HepG2 (cell line): ENCODE data around the gene MAVS. TPM values are rescaled to one million over a fixed set of nuclear protein-coding genes. Genes with fewer than 3 reads are reported as not detected.

ENCODE experiments used
- ATAC-seq: fragments of 200-7000 bp; cut with Tn5 transposase; 3 replicates; pipeline ENCODE4 v1.9.1; 2020; ENCODE audit warnings: mild to moderate bottlenecking, moderate library complexity
- BruUV-seq: library from RNA; stranded (reverse); fragments of 400-500 nt; replicated peaks from 2 replicates; lab custom pipeline; 2021; lab: Mats Ljungman, UMichigan
- CTCF ChIA-PET: fragments of 300-600 bp; formaldehyde crosslinking; extraction: SDS; loops from one replicate; lab custom pipeline; 2021; ENCODE audit warnings: low total read pairs, inconsistent platforms, low intra/inter-chr PET ratio; lab: Yijun Ruan, JAX
- POLR2A ChIA-PET: fragments of 350-600 bp; sonication (Branson Sonifier 250); formaldehyde crosslinking; loops from one replicate; lab custom pipeline; 2020; ENCODE audit warnings: antibody characterized with exemption, inconsistent platforms; lab: Yijun Ruan, JAX
- DNase-seq: peaks from one replicate; pipeline ENCODE4 v3.0.0-alpha.2; 2015; ENCODE audit warnings: low spot score
- FAIRE-seq: peaks from 3 replicates; lab custom pipeline; 2011; peaks lifted over from hg19 to GRCh38; lab: Jason Lieb, UNC
- H2AFZ ChIP-seq: one replicate; pipeline ENCODE4 v1.6.1; 2011; ENCODE audit warnings: low read length, inconsistent platforms
- H3K27ac ChIP-seq: fragments of 300-600 bp; 3 replicates; pipeline ENCODE4 v1.8.0; 2011; ENCODE audit warnings: mixed run types, mild to moderate bottlenecking, mixed read lengths, low read length, inconsistent platforms; ENCODE audit not compliant: insufficient read depth; ENCODE audit errors: extremely low read length
- H3K27me3 ChIP-seq, 2 experiments: fragments of 200-600 bp in 1 of 2; 2 replicates in 1 of 2; 3 replicates in 1 of 2; pipeline versions ENCODE4 v1.6.0 to v1.8.0; 2011; ENCODE audit warnings: low read length in 2 of 2, mild to moderate bottlenecking in 2 of 2, moderate library complexity in 2 of 2, inconsistent platforms in 1 of 2; ENCODE audit not compliant: insufficient read depth in 2 of 2, control insufficient read depth in 1 of 2
- H3K36me3 ChIP-seq, 2 experiments: fragments of 200-600 bp in 1 of 2; replicated peaks in 1 of 2; 2 replicates in 1 of 2; 3 replicates in 1 of 2; pipeline versions ENCODE4 v1.5.1 to v1.8.0; 2011; ENCODE audit warnings: low read length in 2 of 2, inconsistent platforms in 1 of 2; ENCODE audit not compliant: insufficient read depth in 2 of 2, control insufficient read depth in 1 of 2
- H3K4me1 ChIP-seq: 2 replicates; pipeline ENCODE4 v1.5.1; 2012; ENCODE audit warnings: low read length, inconsistent platforms; ENCODE audit not compliant: insufficient read depth
- H3K4me2 ChIP-seq: 2 replicates; pipeline ENCODE4 v1.6.0; 2011; ENCODE audit warnings: low read depth, low read length, inconsistent platforms
- H3K4me3 ChIP-seq, 3 experiments: fragments of 200-600 bp in 1 of 3; sonication (generic), shearing (Covaris generic) in 1 of 3; replicated peaks in 1 of 3; 2 replicates each; pipeline ENCODE4 v1.5.1; 2011 to 2016; ENCODE audit warnings: low read length in 3 of 3, inconsistent platforms in 2 of 3, low read depth in 2 of 3, mild to moderate bottlenecking in 2 of 3, control low read depth in 1 of 3, mixed read lengths in 1 of 3; ENCODE audit not compliant: insufficient read depth in 1 of 3
- H3K79me2 ChIP-seq: one replicate; pipeline ENCODE4 v1.6.1; 2011; ENCODE audit warnings: low read length, inconsistent platforms; ENCODE audit not compliant: insufficient read depth
- H3K9ac ChIP-seq: 2 replicates; pipeline ENCODE4 v1.6.0; 2011; ENCODE audit warnings: mild to moderate bottlenecking, low read depth, low read length, inconsistent platforms; ENCODE audit not compliant: insufficient read depth
- H3K9me3 ChIP-seq: 2 replicates; pipeline ENCODE4 v1.5.1; 2012; ENCODE audit warnings: mild to moderate bottlenecking, low read length
- H4K20me1 ChIP-seq: 2 replicates; pipeline ENCODE4 v1.6.0; 2011; ENCODE audit warnings: inconsistent platforms, mild to moderate bottlenecking, low read length, moderate library complexity; ENCODE audit not compliant: insufficient read depth
- FOXJ3 ChIP-seq: sonication (generic); formaldehyde crosslinking; IDR thresholded peaks from 2 replicates; pipeline ENCODE4 v1.4.0; 2020; ENCODE audit warnings: missing genetic modification reagents, mild to moderate bottlenecking, borderline replicate concordance
- HMGXB4 ChIP-seq, 2 experiments: sonication (generic) in 1 of 2; formaldehyde crosslinking in 1 of 2; IDR thresholded peaks; 2 replicates each; pipeline versions ENCODE4 v1.4.0 to v1.6.1; 2018 to 2020; ENCODE audit warnings: missing genetic modification reagents in 2 of 2, borderline replicate concordance in 1 of 2, low read depth in 1 of 2, mild to moderate bottlenecking in 1 of 2, missing biosample characterization in 1 of 2
- ONECUT2 ChIP-seq: sonication (generic); formaldehyde crosslinking; IDR thresholded peaks from 2 replicates; pipeline ENCODE4 v1.4.0; 2020; ENCODE audit warnings: missing genetic modification reagents
- PAX8 ChIP-seq: sonication (generic); formaldehyde crosslinking; IDR thresholded peaks from 2 replicates; pipeline ENCODE4 v1.8.0; 2022; ENCODE audit warnings: mild to moderate bottlenecking, missing genetic modification reagents, borderline replicate concordance
- PBX3 ChIP-seq: sonication (generic); formaldehyde crosslinking; IDR thresholded peaks from 2 replicates; pipeline ENCODE4 v1.8.1; 2023; ENCODE audit warnings: missing genetic modification reagents, inconsistent platforms, borderline replicate concordance
- POLR2A ChIP-seq, 2 experiments: IDR thresholded peaks; 2 replicates each; pipeline ENCODE4 v1.6.1; 2011; ENCODE audit warnings: low read depth in 2 of 2, low read length in 2 of 2, mild to moderate bottlenecking in 1 of 2, moderate library complexity in 1 of 2; ENCODE audit not compliant: insufficient read depth in 1 of 2
- ZBTB7A ChIP-seq: sonication (generic); formaldehyde crosslinking; IDR thresholded peaks from 2 replicates; pipeline ENCODE4 v1.8.0; 2022; ENCODE audit warnings: mild to moderate bottlenecking, missing genetic modification reagents
- WGBS: methylation state at CpG from one replicate; pipeline ENCODE4 v1.1.6; 2017; ENCODE audit warnings: low lambda C conversion rate; 5-methylcytosine and 5-hydroxymethylcytosine counted together
- in situ Hi-C: cut with HindIII; loops from 2 replicates; pipeline ENCODE4 v1.10.0; 2017; ENCODE audit warnings: low pct_unique_long_range_greater_than_20kb; ENCODE audit not compliant: extremely low pct_ligation_motif_present
- intact Hi-C: fragments of 100-400 bp; cut with micrococcal nuclease; formaldehyde crosslinking; loops from one replicate; pipeline ENCODE4 v1.10.0; 2022; ENCODE audit not compliant: unreplicated experiment
- polyA plus RNA-seq, 8 experiments: library from polyadenylated mRNA; depleted of rRNA in 3 of 8; stranded (reverse) in 7 of 8; unstranded in 1 of 8; fragments of >200 nt; fragmentation: Illumina TruSeq in 4 of 8; extraction: Trizol in 4 of 8; gene quantifications; 2 replicates each; pipeline versions ENCODE4 v1.2.1 to v1.2.3, GENCODE V29; 2011 to 2016; ENCODE audit warnings: low read depth in 4 of 8, missing spikeins in 1 of 8, mixed read lengths in 1 of 8; ENCODE audit not compliant: insufficient read depth in 1 of 8
- total RNA-seq, 5 experiments: library from RNA; depleted of rRNA; stranded (reverse); fragments of >200 nt; fragmentation: Illumina TruSeq; extraction: Trizol; gene quantifications; 2 replicates each; pipeline ENCODE4 v1.2.3, GENCODE V29; 2016; ENCODE audit warnings: low read depth in 1 of 5
- TF ChIP-seq, protein P1 (sequence below): sonication (generic); formaldehyde crosslinking; IDR thresholded peaks from 2 replicates; pipeline ENCODE4 v1.4.0; 2020; ENCODE audit warnings: missing genetic modification reagents, borderline replicate concordance

The MAVS gene
- total and polyA plus RNA-seq, 2 of the 13 experiments (the other 11 are each of a cell fraction or from before 2014, with no cell fraction given) = 27.3 to 36.6 TPM

DNA sequence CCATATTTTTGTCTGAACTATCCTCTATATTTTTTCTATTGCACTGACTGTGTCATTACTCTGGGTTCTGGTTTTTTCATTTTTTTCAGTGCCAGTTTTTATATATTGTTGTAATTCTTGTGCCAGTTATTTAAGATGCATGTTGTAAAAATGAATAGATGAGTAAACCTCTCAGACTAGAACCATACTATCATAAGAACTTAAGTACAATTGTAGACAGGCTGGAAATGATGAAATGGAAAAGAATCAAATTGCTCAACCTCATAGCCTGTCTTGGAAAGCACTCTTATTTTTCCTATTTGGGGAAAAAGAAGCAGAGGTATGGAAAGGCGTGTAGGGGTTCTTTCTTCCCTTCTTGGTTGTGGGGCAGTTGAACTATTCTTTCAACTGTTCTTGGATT is 72.7 kb downstream of the MAVS start:
- no peak for ATAC-seq

More for the DNA sequence above, 72.7 kb downstream of the MAVS start:
- POLR2A ChIA-PET = interaction anchor here (1.0 kb wide), 1 partner anchor 22 kb away, joined by 3 read pairs; no protein-coding TSS in a partner anchor
- no peak overlapping the region for H3K4me3 ChIP-seq
- H3K27ac ChIP-seq = no peak overlapping the region
- no peak for TF ChIP-seq ONECUT2 (CRISPR knock-in tag)
- TF ChIP-seq HMGXB4 (CRISPR knock-in tag; IDR thresholded peaks at IDR 0.05; ENCODE audit: borderline replicate concordance in 1 of 2, low read depth in 1 of 2) = no peak
- TF ChIP-seq FOXJ3 = no peak; the same call in 1 of the 2 replicates
- no peak for TF ChIP-seq ZBTB7A (CRISPR knock-in tag)
- no peak for TF ChIP-seq POLR2A (IDR thresholded peaks at IDR 0.05; ENCODE audit: insufficient read depth in 1 of 2, low read depth in 2 of 2, low read length in 2 of 2)
- TF ChIP-seq PAX8 (CRISPR knock-in tag) = no peak
- TF ChIP-seq, protein P1, sequence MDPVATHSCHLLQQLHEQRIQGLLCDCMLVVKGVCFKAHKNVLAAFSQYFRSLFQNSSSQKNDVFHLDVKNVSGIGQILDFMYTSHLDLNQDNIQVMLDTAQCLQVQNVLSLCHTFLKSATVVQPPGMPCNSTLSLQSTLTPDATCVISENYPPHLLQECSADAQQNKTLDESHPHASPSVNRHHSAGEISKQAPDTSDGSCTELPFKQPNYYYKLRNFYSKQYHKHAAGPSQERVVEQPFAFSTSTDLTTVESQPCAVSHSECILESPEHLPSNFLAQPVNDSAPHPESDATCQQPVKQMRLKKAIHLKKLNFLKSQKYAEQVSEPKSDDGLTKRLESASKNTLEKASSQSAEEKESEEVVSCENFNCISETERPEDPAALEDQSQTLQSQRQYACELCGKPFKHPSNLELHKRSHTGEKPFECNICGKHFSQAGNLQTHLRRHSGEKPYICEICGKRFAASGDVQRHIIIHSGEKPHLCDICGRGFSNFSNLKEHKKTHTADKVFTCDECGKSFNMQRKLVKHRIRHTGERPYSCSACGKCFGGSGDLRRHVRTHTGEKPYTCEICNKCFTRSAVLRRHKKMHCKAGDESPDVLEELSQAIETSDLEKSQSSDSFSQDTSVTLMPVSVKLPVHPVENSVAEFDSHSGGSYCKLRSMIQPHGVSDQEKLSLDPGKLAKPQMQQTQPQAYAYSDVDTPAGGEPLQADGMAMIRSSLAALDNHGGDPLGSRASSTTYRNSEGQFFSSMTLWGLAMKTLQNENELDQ (CRISPR knock-in tag) = no peak
- no peak for TF ChIP-seq PBX3 (CRISPR knock-in tag)
- in situ Hi-C loops (no loop called here), intact Hi-C loops (no loop called here)
- H3K36me3 ChIP-seq = peaks cover 37 to 84% of the 10 kb centered on the region in 2 experiments
- H3K27me3 ChIP-seq = no peaks in the 10 kb centered on the region
- peaks cover 39% of the 10 kb centered on the region for H3K79me2 ChIP-seq
- no peak for DNase-seq
- H3K9me3 ChIP-seq = no peaks in the 10 kb centered on the region
- no peak overlapping the region for H3K4me2 ChIP-seq
- no TSS peak for BruUV-seq
- H3K9ac ChIP-seq = no peak overlapping the region
- no peaks in the 10 kb centered on the region for H3K4me1 ChIP-seq
- no peak overlapping the region for H2AFZ ChIP-seq
- H4K20me1 ChIP-seq = no peaks in the 10 kb centered on the region
- CTCF ChIA-PET = no interaction called here
- 98% methylated on average over 1 of the region's 1 CpG for WGBS
- no peak for FAIRE-seq
